Vagina (tissue), 2 donors: ENCODE results near the gene CCDC69.

ENCODE experiments used
- POLR2A ChIP-seq, 2 donors: fragments of 450-650 bp; IDR thresholded peaks; one replicate each; pipeline ENCODE4 v1.6.1; 2017; ENCODE audit warnings: antibody characterized with exemption in 2 of 2, mild to moderate bottlenecking in 2 of 2, moderate library complexity in 2 of 2
- TF ChIP-seq, protein P1 (sequence below), 3 experiments: fragments of 450-650 bp in 2 of 3; fragments of 200-600 bp in 1 of 3; sonication (generic) in 1 of 3; IDR thresholded peaks; one replicate each; pipeline ENCODE4 v1.5.1; 2017 to 2019; ENCODE audit warnings: antibody characterized with exemption in 3 of 3, mild to moderate bottlenecking in 2 of 3, moderate library complexity in 2 of 3

DNA sequence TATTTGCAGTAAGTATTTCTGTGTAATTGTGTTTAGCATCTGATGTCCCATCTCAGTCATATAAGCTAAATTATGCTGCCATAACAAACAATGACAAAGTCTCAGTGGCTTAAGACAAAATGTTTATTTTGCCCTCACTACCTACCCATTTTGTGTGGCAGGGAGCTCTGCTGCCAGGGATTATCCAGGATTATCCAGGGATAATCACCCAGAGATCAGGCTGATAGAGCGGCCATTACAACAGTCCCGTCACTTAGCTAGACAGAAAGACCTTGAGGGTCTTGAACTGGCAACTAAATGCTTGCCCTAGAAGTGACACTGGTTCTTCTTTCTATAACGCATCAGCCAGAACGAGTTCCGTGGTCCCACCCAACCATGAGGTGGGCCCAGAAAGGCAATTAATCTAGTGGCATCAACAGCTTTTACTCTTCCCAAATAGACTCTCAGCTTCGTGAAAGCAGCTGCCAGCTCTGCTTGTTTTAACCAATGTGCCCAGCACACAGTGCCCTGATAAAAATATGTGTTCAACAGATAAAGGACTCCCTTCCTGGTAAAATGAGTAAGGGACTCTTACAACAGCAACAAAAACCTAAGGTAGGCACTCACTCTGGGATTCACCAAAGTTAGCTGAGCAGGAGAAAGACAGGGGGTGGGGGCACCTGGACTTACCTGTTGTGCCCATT is 22.8 kb downstream of the CCDC69 start:
- TF ChIP-seq, protein P1, sequence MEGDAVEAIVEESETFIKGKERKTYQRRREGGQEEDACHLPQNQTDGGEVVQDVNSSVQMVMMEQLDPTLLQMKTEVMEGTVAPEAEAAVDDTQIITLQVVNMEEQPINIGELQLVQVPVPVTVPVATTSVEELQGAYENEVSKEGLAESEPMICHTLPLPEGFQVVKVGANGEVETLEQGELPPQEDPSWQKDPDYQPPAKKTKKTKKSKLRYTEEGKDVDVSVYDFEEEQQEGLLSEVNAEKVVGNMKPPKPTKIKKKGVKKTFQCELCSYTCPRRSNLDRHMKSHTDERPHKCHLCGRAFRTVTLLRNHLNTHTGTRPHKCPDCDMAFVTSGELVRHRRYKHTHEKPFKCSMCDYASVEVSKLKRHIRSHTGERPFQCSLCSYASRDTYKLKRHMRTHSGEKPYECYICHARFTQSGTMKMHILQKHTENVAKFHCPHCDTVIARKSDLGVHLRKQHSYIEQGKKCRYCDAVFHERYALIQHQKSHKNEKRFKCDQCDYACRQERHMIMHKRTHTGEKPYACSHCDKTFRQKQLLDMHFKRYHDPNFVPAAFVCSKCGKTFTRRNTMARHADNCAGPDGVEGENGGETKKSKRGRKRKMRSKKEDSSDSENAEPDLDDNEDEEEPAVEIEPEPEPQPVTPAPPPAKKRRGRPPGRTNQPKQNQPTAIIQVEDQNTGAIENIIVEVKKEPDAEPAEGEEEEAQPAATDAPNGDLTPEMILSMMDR (IDR thresholded peaks at IDR 0.05) = no peak
- no peak for TF ChIP-seq POLR2A (IDR thresholded peaks at IDR 0.05)
